OCI-LY7 (cell line): Measurements from ENCODE around the gene ZCWPW2.

ENCODE experiments used
- CTCF ChIP-seq: fragments of 200-600 bp; sonication (generic); conservative IDR thresholded peaks from 2 replicates; pipeline ENCODE4 v1.5.1; 2014; ENCODE audit warnings: mild to moderate bottlenecking, antibody characterized with exemption, low read length, moderate library complexity, mixed read lengths
- EZH2phosphoT487 ChIP-seq: fragments of 200-600 bp; sonication (generic); IDR thresholded peaks from 2 replicates; pipeline ENCODE4 v1.6.1; 2018; ENCODE audit warnings: low read depth, borderline replicate concordance, mild to moderate bottlenecking, mixed run types, antibody characterized with exemption, low read length, moderate library complexity, mixed read lengths

GRCh38 chr3:28575100-28575745 is 226.7 kb downstream of the ZCWPW2 start:
- TF ChIP-seq CTCF (no peak), EZH2phosphoT487 (no peak)
